VCaP (cell line): ENCODE measurements around the gene BICD1.

Experiments
- H3K27ac ChIP-seq: fragments of 450-650 bp; 2 replicates; pipeline ENCODE4 v1.5.1; 2017
- TF ChIP-seq, protein P1 (sequence below): fragments of 450-650 bp; conservative IDR thresholded peaks from 2 replicates; pipeline ENCODE4 v1.5.1; 2017; ENCODE audit warnings: mild to moderate bottlenecking, moderate library complexity

The BICD1 gene

DNA sequence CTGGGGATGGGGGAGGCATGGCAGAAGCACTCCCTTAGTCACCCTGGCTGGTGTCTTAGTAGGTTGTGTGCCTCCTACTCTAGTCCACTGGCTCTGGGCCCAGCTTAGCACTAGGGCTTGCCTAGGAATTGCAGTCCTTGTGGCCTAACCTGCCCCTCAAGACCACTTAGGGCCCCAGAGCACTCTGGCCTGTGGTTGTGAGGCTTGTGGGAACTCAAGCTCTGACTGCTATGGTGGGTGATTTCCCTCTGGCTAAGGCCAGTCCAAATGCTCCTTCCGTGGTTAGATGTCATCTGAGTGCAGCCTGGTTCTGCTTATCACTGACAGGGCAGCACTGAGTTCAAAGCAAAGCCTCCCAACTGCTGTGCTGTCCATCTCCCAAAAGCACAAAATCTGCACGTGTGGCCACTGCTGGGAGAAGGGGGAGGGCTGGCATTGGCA lies 312.9 kb downstream of the BICD1 start:
- TF ChIP-seq, protein P1, sequence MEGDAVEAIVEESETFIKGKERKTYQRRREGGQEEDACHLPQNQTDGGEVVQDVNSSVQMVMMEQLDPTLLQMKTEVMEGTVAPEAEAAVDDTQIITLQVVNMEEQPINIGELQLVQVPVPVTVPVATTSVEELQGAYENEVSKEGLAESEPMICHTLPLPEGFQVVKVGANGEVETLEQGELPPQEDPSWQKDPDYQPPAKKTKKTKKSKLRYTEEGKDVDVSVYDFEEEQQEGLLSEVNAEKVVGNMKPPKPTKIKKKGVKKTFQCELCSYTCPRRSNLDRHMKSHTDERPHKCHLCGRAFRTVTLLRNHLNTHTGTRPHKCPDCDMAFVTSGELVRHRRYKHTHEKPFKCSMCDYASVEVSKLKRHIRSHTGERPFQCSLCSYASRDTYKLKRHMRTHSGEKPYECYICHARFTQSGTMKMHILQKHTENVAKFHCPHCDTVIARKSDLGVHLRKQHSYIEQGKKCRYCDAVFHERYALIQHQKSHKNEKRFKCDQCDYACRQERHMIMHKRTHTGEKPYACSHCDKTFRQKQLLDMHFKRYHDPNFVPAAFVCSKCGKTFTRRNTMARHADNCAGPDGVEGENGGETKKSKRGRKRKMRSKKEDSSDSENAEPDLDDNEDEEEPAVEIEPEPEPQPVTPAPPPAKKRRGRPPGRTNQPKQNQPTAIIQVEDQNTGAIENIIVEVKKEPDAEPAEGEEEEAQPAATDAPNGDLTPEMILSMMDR, result no peak
- H3K27ac ChIP-seq, result no peak overlapping the region

DNA sequence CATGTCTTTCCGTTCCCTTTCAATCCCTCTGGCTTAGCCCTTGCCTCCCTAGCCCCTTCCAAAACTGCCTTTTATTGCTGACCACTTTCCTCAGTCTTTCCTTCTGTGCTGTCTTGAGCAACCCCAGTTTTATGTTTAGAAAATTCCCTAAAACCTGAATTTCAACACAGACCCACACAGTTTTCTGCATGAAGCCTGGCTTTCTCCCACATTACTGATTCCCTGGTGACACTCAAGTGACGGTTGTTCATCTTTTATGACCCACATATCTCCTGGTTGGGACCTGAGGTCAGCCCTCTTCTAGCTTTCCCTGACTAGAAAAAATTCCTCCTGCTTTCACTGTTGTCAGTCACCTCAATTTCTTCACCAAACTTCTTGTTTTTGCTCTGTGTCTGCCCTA lies 313.7 kb downstream of the BICD1 start:
- H3K27ac ChIP-seq, result no peak overlapping the region
- TF ChIP-seq, protein P1, result no peak

DNA sequence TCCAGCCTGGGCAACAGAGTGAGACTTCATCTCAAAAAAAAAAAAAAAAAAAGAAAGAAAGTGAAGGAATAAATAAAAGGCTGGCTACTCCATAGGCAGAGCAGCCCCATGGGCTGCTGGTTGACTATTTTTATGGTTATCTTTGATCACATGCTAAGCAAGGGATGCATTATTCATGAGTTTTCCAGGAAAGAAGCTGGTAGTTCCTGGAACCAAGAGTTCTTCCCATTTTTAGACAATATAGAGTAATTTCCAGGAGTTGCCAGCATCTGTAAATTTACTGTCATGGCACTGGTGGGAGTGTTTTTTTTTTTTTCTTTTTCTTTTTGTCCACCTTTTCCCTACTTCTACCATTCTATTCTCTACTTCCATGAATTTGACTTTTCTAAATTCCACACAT lies 316.9 kb downstream of the BICD1 start:
- TF ChIP-seq, protein P1, result no peak
- H3K27ac ChIP-seq, result no peak overlapping the region

DNA sequence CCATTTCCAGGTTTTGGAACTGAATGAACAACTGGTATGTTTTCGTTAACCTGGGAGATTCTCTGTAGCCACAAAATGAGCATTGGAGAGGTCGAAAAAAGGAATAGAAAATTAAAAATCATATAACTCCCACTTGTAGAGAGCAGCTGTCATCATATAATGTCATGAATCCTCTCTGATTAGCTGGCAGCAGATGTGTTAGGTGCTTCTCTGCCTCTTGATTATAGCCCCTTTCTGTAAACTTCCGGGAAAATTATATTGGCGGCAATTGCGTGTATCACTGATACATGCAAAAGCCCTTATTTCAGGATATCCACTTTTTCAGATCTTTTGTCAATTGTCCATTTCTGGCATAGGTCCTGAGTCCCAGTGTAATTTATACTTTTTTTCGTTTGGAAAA lies 324.4 kb downstream of the BICD1 start:
- TF ChIP-seq, protein P1, result no peak
- H3K27ac ChIP-seq, result no peak overlapping the region
